BE2C (cell line): ENCODE results near the gene KRT2.

ENCODE experiments used
- DNase-seq: peaks from one replicate; pipeline ENCODE4 v3.0.0-alpha.2; 2020
- H3K27me3 ChIP-seq: fragments of 250-450 bp; sonication (Bioruptor Pico); 2 replicates; pipeline ENCODE4 v1.5.1; 2020; ENCODE audit warnings: mild to moderate bottlenecking
- H3K36me3 ChIP-seq: fragments of 250-450 bp; sonication (Bioruptor Pico); 2 replicates; pipeline ENCODE4 v1.5.1; 2020; ENCODE audit warnings: mild to moderate bottlenecking
- H3K4me1 ChIP-seq: fragments of 250-450 bp; sonication (Bioruptor Pico); 2 replicates; pipeline ENCODE4 v1.5.1; 2020
- H3K4me3 ChIP-seq: 2 replicates; pipeline ENCODE4 v1.5.1; 2011; ENCODE audit warnings: low read depth, low read length
- H3K9me3 ChIP-seq: fragments of 250-450 bp; sonication (Bioruptor Pico); 2 replicates; pipeline ENCODE4 v1.5.1; 2020
- CTCF ChIP-seq: IDR thresholded peaks from 2 replicates; pipeline ENCODE4 v1.5.1; 2012; ENCODE audit warnings: mild to moderate bottlenecking, low read depth, low read length

KRT2 gene

GRCh38 chr12:52628111-52628507 is 23.9 kb downstream of the KRT2 start:
- Histone ChIP-seq H3K9me3 (no peaks in the 10 kb centered on the region), H3K4me1 (no peaks in the 10 kb centered on the region), H3K27me3 (peaks cover 6% of the 10 kb centered on the region), H3K36me3 (no peaks in the 10 kb centered on the region), H3K4me3 (no peak overlapping the region)
- no peak for TF ChIP-seq CTCF
- DNase-seq: no peak

GRCh38 chr12:52627395-52628110 is 24.5 kb downstream of the KRT2 start:
- DNase-seq: no peak
- Histone ChIP-seq H3K27me3 (peaks cover 6% of the 10 kb centered on the region), H3K36me3 (no peaks in the 10 kb centered on the region), H3K4me3 (no peak overlapping the region), H3K4me1 (no peaks in the 10 kb centered on the region), H3K9me3 (no peaks in the 10 kb centered on the region)
- TF ChIP-seq CTCF: no peak

- no peak for DNase-seq
- Histone ChIP-seq H3K9me3 (no peaks in the 10 kb centered on the region), H3K27me3 (no peaks in the 10 kb centered on the region; the same call in none of the 2 replicates), H3K4me3 (no peak overlapping the region), H3K4me1 (no peaks in the 10 kb centered on the region), H3K36me3 (no peaks in the 10 kb centered on the region)
- no peak for TF ChIP-seq CTCF
Measured at GRCh38 chr12:52622349-52622748, 29.7 kb downstream of the KRT2 start.

- no peaks in the 10 kb centered on the region for H3K9me3 ChIP-seq
Measured at GRCh38 chr12:52618866-52619265, 33.1 kb downstream of the KRT2 start.

GRCh38 chr12:52618216-52618615 is 33.8 kb downstream of the KRT2 start, which contains the start of gene KRT73:
Gene KRT73 (minus strand): TSS chr12:52618559. CDS start chr12:52618524, 35 bp downstream.
- H3K9me3 ChIP-seq: no peaks in the 10 kb centered on the region
- no peak for DNase-seq
- H3K36me3 ChIP-seq: no peaks in the 10 kb centered on the region
- H3K4me3 ChIP-seq: no peak within 1 kb of the TSS
- H3K4me1 ChIP-seq: no peaks in the 10 kb centered on the region
- H3K27me3 ChIP-seq: peaks cover 11% of the 10 kb centered on the region
- no peak for TF ChIP-seq CTCF

More at GRCh38 chr12:52618866-52619265, 33.1 kb downstream of the KRT2 start:
- no peak for TF ChIP-seq CTCF
- no peaks in the 10 kb centered on the region for H3K4me1 ChIP-seq
- H3K4me3 ChIP-seq: no peak overlapping the region
- peaks cover 11% of the 10 kb centered on the region for H3K27me3 ChIP-seq
- H3K36me3 ChIP-seq: no peaks in the 10 kb centered on the region
- no peak for DNase-seq

GRCh38 chr12:52617403-52617785 is 34.6 kb downstream of the KRT2 start:
- H3K4me3 ChIP-seq: no peak overlapping the region
- peaks cover 11% of the 10 kb centered on the region for H3K27me3 ChIP-seq
- no peak for DNase-seq
- H3K4me1 ChIP-seq: no peaks in the 10 kb centered on the region
- H3K36me3 ChIP-seq: no peaks in the 10 kb centered on the region
- TF ChIP-seq CTCF: no peak
- H3K9me3 ChIP-seq: no peaks in the 10 kb centered on the region
